MCF 10A (cell line): ENCODE results near the gene RPEL1. TPM values are rescaled to one million over a fixed set of nuclear protein-coding genes. Genes with fewer than 3 reads are reported as not detected.
"Not testable (repeated sequence)": the region's sequence is repeated elsewhere in the genome, so short reads cannot be mapped to it uniquely, and the experiment has no call there.

ENCODE experiments used
- BruUV-seq: library from RNA; stranded (reverse); fragments of 400-500 nt; replicated peaks from 2 replicates; lab custom pipeline; 2021; lab: Mats Ljungman, UMichigan
- CTCF ChIA-PET: fragments of 300-600 bp; sonication (Branson Sonifier 250); formaldehyde crosslinking; extraction: SDS; loops from one replicate; lab custom pipeline; 2021; ENCODE audit warnings: antibody characterized with exemption, inconsistent platforms; lab: Yijun Ruan, JAX
- POLR2A ChIA-PET: fragments of 300-600, 350-650 bp; sonication (Branson Sonifier 250); formaldehyde crosslinking; extraction: SDS; loops from one replicate; lab custom pipeline; 2020; ENCODE audit warnings: antibody characterized with exemption, inconsistent platforms; lab: Yijun Ruan, JAX
- DNase-seq: peaks from one replicate; pipeline ENCODE4 v3.0.0-alpha.2; 2018; ENCODE audit not compliant: unreplicated experiment
- H3K27ac Mint-ChIP-seq: one replicate; pipeline ENCODE4 v1.8.0; 2022; ENCODE audit warnings: mild to moderate bottlenecking, low read depth, mixed read lengths; ENCODE audit not compliant: unreplicated experiment
- H3K27me3 Mint-ChIP-seq: one replicate; pipeline ENCODE4 v1.8.0; 2022; ENCODE audit warnings: mixed read lengths; ENCODE audit not compliant: insufficient read depth, unreplicated experiment
- H3K36me3 Mint-ChIP-seq: one replicate; pipeline ENCODE4 v1.8.0; 2022; ENCODE audit warnings: mild to moderate bottlenecking, moderate library complexity, mixed read lengths; ENCODE audit not compliant: insufficient read depth, unreplicated experiment
- H3K4me1 Mint-ChIP-seq: one replicate; pipeline ENCODE4 v1.8.0; 2022; ENCODE audit warnings: mixed read lengths; ENCODE audit not compliant: insufficient read depth, unreplicated experiment
- H3K4me3 Mint-ChIP-seq: one replicate; pipeline ENCODE4 v1.8.0; 2022; ENCODE audit warnings: mild to moderate bottlenecking, moderate library complexity, mixed read lengths; ENCODE audit not compliant: unreplicated experiment
- H3K9me3 Mint-ChIP-seq: one replicate; pipeline ENCODE4 v1.8.0; 2022; ENCODE audit warnings: mixed read lengths; ENCODE audit not compliant: unreplicated experiment
- intact Hi-C: fragments of 100-400 bp; cut with micrococcal nuclease; formaldehyde crosslinking; loops from 2 replicates; pipeline ENCODE4 v1.14.1; 2022
- total RNA-seq: library from RNA; stranded (reverse); gene quantifications from 2 replicates; pipeline ENCODE4 v1.2.3, GENCODE V29; 2022
- TF ChIP-seq, protein P1 (sequence below): fragments of 200-600 bp; IDR thresholded peaks from one replicate; pipeline ENCODE4 v1.8.0; 2022; ENCODE audit warnings: antibody characterized with exemption, mild to moderate bottlenecking; ENCODE audit not compliant: unreplicated experiment

The RPEL1 gene
- total RNA-seq, 1 experiment from 2014 or later, result not detected

DNA sequence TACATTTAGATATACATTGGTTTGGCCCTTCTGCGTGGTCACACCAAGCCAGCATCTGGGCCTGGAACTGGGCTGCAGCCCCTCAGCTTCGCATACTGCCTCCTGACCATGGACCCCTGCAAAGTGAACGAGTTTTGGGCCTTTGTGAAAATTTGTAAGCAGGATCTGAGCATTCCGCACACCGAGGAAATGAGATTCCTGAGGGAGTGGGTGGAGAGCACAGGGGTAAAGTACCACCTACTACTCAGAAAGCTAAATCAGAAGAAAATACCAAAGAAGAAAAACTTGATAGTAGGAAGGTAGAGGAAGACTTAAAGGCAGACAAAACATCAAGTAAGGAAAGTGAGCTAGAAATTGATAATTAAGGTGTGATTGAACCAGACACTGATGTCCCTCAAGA is 30.1 kb upstream of the RPEL1 start:
- Mint-ChIP-seq H3K9me3 (peaks cover 14% of the 10 kb centered on the region), H3K36me3 (no peaks in the 10 kb centered on the region), H3K4me1 (no peaks in the 10 kb centered on the region), H3K27ac (no peak overlapping the region), H3K4me3 (no peak overlapping the region), H3K27me3 (no peaks in the 10 kb centered on the region)
- ChIA-PET POLR2A (no interaction called here), CTCF (interaction anchor here (0.9 kb wide), 1 partner anchor 61 kb away, joined by 3 read pairs; no protein-coding TSS in a partner anchor)
- DNase-seq, result no peak
- TF ChIP-seq, protein P1, sequence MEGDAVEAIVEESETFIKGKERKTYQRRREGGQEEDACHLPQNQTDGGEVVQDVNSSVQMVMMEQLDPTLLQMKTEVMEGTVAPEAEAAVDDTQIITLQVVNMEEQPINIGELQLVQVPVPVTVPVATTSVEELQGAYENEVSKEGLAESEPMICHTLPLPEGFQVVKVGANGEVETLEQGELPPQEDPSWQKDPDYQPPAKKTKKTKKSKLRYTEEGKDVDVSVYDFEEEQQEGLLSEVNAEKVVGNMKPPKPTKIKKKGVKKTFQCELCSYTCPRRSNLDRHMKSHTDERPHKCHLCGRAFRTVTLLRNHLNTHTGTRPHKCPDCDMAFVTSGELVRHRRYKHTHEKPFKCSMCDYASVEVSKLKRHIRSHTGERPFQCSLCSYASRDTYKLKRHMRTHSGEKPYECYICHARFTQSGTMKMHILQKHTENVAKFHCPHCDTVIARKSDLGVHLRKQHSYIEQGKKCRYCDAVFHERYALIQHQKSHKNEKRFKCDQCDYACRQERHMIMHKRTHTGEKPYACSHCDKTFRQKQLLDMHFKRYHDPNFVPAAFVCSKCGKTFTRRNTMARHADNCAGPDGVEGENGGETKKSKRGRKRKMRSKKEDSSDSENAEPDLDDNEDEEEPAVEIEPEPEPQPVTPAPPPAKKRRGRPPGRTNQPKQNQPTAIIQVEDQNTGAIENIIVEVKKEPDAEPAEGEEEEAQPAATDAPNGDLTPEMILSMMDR, result no peak
- BruUV-seq, result no TSS peak
- intact Hi-C loops, result no loop called here

DNA sequence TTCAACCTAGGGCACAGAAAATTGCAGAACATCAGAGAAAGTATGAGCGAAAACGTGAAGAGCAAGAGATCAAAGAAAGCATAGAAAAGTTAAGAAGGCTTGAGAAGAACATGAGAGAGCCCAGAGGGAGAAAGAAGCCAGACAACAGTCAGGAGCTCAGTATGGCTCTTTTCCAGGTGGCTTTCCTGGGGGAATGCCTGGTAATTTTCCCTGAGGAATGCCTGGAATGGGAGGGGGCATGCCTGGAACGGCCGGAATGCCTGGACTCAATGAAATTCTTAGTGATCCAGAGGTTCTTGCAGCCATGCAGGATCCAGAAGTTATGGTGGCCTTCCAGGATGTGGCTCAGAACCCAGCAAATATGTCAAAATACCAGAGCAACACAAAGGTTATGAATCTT is 29.3 kb upstream of the RPEL1 start:
- POLR2A ChIA-PET, CTCF ChIA-PET, H3K27me3 Mint-ChIP-seq, intact Hi-C loops, BruUV-seq, H3K4me3 Mint-ChIP-seq, H3K36me3 Mint-ChIP-seq, DNase-seq, H3K4me1 Mint-ChIP-seq, H3K27ac Mint-ChIP-seq: not testable (repeated sequence)
- peaks cover 14% of the 10 kb centered on the region for H3K9me3 Mint-ChIP-seq

DNA sequence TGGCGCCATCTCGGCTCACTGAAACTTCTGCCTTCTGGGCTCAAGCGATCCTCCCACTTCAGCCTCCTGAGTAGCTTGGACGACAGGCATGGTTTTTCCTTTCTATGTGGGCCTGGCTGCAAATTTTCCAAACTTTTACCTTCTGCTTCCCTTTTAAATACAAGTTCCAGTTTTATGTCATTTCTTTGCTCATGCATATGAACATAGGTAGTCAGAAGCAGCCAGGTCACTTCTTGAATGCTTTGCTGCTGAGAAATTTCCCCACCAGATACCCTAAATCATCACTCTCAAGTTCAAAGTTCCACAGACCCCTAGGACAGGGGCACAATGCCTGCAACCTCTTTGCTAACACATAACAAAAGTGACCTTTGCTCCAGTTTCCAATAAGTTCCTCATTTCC is 21.6 kb upstream of the RPEL1 start:
- no peak for DNase-seq
- TF ChIP-seq, protein P1, result no peak
- intact Hi-C loops, result no loop called here
- ChIA-PET CTCF (interaction anchor here (0.6 kb wide), 1 partner anchor 318 kb away, joined by 3 read pairs; no protein-coding TSS in a partner anchor), POLR2A (no interaction called here)
- Mint-ChIP-seq H3K9me3 (peaks cover 10% of the 10 kb centered on the region), H3K4me1 (peaks cover 5% of the 10 kb centered on the region), H3K4me3 (no peak overlapping the region), H3K36me3 (no peaks in the 10 kb centered on the region), H3K27me3 (no peaks in the 10 kb centered on the region), H3K27ac (no peak overlapping the region)
- no TSS peak for BruUV-seq

DNA sequence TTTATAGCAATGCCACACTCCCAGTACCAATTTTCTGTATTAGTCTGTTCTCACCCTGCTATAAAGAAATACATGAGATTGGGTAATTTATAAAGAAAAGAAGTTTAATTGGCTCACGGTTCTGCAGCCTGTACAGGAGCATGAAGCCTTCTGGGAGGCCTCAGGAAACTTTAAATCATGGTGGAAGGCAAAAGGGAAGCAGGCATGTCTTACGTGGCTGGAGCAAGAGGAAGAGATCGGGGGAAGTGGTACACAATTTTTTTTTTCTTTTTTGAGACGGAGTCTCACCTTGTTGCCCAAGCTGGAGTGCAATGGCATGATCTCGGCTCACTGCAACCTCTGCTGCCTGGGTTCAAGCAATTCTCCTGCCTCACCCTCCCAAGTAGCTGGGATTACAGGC is 21.0 kb upstream of the RPEL1 start:
- CTCF ChIA-PET, result interaction anchor here (0.6 kb wide), 1 partner anchor 73 kb away, joined by 3 read pairs; no protein-coding TSS in a partner anchor
- POLR2A ChIA-PET, H3K9me3 Mint-ChIP-seq, H3K27me3 Mint-ChIP-seq, H3K27ac Mint-ChIP-seq, BruUV-seq, DNase-seq, H3K4me1 Mint-ChIP-seq, H3K36me3 Mint-ChIP-seq, intact Hi-C loops, H3K4me3 Mint-ChIP-seq: not testable (repeated sequence)

DNA sequence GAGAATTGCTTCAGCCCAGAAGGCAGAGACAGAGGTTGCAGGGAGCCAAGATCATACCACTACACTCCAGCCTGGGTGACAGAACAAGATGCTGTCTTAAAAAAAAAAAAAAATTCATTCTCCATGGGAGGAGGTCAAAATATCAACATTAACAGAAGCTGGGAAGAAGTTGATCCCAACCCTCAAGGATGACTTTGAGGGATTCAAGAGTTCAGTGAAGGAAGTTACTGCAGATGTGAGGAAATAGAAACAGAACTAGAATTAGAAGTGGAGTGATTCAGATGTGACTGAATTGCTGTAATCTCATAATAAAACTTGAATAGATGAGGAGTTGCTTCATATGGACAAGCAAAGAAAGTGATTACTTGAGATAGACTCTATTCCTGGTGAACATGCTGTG is 19.7 kb upstream of the RPEL1 start:
- CTCF ChIA-PET, result interaction anchor here (0.6 kb wide), 1 partner anchor 170 kb away, joined by 3 read pairs; no protein-coding TSS in a partner anchor
- H3K4me1 Mint-ChIP-seq, result peaks cover 5% of the 10 kb centered on the region
- no peaks in the 10 kb centered on the region for H3K36me3 Mint-ChIP-seq
- TF ChIP-seq, protein P1, result no peak
- peaks cover 10% of the 10 kb centered on the region for H3K9me3 Mint-ChIP-seq
- no TSS peak for BruUV-seq
- H3K27ac Mint-ChIP-seq, result no peak overlapping the region
- H3K4me3 Mint-ChIP-seq, result no peak overlapping the region
- POLR2A ChIA-PET, result interaction anchor here (0.9 kb wide), 1 partner anchor 29 kb away, joined by 4 read pairs; no protein-coding TSS in a partner anchor
- no peak for DNase-seq
- intact Hi-C loops, result no loop called here
- no peaks in the 10 kb centered on the region for H3K27me3 Mint-ChIP-seq
